Activated effector memory CD4-positive, alpha-beta T cell treated with Interleukin-2 at 50 U/mL for 16 hours (primary cell): ENCODE measurements around the gene ARMS2.

ENCODE experiments used
- DNase-seq: peaks from one replicate; pipeline ENCODE4 v3.0.0-alpha.2; 2020

The ARMS2 gene

DNA sequence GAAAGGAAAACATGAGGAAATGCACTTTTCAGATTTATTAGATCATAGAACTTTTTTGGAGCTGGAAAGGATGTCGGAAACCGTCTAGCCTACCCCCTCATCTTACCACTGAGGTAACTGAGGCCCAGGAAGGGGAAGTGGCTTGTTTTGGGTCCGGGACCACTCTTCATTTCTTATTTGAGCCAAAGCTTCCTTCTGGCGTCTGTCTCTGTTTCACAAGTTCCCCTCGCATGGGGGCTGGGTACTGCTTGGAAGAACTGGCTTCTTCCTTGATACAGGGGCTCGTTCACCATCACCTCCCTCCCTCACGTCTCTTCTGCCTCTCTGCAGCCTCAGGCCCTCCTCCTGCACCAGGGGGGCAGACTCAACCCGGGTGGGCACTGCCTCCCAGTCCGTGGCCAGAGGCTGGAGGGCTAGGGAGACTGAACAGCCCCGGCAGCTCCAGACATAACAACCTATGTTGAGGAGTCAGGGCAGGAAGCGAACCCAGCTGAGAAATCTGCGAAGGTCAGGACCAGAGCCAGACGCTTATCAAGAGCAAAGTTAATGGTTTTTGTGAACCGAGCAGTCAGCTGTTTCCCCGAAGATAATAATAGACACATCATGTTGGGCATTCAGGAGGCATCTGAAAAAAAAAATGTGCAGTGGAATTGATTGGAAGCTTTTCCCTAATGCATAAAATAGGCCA lies 19.8 kb downstream of the ARMS2 start:
- no peak for DNase-seq

DNA sequence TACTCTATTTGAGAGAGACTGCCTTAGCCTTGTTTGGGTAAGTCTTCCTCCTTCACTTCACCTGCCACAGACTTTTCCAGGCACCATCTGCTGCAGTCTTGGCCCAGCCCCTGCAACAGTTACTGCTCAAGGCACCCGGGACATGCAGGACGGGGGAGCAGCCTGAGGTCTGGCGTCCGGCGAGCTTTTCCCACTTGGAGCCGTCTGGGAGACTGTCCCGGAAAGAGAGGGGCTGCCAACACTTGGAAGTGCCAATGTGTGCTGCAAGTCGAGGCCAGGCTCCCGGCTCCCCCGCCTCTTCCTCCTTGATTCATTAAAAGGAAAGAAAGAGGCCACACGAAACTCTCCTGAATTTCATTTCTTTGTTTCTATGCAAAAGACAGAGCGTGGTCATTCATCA lies 20.6 kb downstream of the ARMS2 start:
- no peak for DNase-seq

DNA sequence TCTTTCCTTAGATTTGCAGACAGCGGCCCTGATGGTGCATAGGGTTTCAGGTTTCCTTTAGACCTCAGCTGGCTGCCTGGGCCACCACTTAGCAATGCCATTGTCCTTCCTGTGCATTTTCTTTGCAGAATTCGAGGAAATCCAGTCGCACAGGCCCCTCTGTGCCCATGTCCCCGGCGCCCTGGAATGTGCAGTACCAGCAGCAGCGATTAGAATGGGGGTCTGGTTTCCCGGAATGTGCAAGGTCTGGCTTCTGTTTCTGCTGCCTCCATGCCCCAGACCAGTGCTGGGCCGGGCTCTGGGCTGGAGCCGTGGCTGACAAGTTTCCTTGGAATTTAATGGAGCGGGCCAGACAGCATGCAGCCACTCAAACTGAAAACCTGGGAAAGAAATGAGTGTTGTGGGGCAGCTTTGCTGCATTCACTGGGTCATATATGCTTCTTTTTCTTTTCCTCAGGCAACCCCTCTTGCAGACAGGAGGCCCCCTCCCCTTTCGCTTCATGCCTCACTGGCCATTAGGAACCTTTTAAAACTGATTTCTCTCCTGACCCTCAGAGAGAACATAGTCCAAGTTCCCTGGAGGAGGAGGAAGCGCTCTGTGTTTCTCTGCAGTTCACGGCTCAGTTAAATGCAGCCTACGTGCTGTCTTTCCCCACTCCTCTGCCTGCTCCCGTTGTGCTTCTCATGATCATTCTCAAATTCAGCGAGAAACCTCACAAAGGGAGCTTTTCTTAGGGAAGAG lies 21.3 kb downstream of the ARMS2 start:
- DNase-seq, result no peak

GRCh38 chr10:122476333-122476695 lies 21.9 kb downstream of the ARMS2 start:
- DNase-seq, result no peak

DNA sequence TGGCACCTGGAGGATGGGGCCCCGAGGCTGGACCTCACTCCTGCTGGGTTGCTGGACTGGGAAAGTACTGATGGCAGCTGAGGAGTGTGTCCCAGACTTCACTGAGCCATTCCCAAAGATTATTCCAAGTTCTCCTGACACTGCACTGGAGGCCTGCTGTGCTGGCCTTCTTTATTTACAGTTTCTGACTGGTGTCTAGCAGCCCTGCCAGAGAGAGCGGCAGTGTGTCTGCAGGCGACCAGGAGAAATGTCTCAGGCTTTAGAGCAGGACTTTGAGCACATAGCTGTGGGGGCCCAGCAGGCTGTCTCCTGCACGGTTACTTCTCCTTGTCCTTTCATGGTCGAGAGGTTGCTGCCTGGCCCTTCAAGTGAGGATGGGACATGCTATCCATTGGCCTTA lies 23.0 kb downstream of the ARMS2 start:
- no peak for DNase-seq

DNA sequence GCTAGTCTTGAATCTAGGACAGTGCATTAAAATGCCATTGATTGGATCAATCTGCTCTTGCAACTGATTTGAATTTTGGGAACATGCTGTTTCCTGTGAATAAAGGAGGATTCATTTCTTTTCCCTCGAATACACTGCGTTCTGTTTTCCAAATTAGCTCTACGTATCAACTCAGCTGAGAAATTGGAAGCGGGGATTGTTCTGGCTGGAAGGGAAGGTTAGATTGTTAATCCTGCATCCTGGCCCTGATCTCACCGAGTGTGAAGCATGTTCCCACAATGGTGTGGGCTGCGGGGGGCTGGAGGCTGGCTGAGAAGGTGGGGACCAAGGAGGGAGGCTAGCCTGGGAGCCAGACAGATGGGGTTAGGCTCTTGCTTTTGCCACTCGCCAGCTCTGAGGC lies 24.5 kb downstream of the ARMS2 start:
- DNase-seq, result no peak

- no peak for DNase-seq
Measured at GRCh38 chr10:122480146-122480833, 25.8 kb downstream of the ARMS2 start.

DNA sequence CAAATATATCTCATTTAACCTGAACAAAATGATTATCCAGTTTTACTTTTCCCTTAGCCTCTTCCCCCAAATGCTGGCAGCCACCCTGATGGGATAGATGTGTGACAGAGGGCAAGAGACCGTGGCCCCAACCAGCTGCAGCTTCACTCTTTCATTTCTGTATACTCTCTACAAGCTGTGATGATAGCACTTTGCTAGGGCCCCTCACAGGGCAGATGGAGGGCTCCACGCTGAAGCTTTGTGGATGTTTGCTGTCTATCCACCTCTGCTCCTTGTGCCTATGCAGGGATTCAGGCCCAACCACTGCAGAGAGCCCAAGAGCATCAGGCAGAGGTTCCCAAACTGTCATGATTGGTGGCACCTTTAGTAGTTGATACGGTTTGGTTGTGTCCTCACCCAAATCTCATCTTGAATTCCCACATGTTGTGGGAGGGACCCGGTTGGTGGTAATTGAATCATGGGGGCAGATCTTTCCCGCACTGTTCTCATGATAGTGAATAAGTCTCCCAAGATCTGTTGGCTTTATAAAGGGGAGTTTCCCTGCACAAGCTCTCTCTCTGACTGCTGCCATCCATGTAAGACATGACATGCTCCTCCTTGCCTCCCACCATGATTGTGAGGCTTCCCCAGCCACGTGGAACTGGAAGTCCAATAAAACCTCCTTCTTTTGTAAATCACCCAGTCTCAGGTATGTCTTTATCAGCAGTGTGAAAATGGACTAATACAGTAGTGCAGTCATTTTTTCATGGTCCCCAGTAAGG lies 27.0 kb downstream of the ARMS2 start:
- no peak for DNase-seq

DNA sequence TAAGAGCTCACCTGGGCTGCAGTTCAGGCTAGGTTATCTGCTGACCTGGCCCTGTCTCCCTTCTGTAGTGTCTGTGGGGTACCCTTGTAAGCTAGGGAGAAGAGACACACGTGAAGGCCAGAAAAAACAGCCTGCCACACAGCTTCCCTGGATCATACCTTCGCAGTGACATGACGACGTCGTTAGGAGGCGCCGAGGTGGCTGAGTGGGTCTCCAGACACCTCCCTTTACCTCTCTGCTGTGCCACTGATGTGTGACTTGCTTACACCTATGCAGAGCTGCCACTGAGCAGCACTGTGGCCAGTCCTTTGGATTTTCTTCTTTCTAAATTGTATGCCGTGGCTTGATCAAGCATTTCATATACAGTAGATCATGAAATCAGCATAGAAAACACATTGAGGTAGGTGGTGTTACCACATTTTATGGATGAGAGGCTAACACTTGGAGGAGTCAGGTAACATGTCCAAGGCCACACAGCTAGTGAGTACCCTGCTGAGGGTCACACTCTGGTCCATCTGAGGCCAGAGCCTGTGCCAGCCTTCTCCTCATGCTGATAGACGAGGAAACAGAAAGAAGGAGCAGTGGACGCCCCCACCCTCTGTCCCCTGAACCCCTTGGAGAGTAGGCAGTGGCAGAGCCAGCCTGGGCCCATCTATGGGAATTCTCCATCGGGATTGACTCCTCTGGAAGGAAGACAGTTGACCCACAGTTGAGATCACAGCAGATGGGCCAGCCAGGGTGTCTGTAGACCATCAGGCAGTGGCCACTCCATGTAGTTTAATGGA lies 30.0 kb downstream of the ARMS2 start:
- DNase-seq, result no peak

GRCh38 chr10:122485670-122486069 lies 31.2 kb downstream of the ARMS2 start:
- no peak for DNase-seq

GRCh38 chr10:122486406-122487080 lies 32.1 kb downstream of the ARMS2 start:
- DNase-seq, result no peak

GRCh38 chr10:122487174-122487765 lies 32.8 kb downstream of the ARMS2 start:
- no peak for DNase-seq

DNA sequence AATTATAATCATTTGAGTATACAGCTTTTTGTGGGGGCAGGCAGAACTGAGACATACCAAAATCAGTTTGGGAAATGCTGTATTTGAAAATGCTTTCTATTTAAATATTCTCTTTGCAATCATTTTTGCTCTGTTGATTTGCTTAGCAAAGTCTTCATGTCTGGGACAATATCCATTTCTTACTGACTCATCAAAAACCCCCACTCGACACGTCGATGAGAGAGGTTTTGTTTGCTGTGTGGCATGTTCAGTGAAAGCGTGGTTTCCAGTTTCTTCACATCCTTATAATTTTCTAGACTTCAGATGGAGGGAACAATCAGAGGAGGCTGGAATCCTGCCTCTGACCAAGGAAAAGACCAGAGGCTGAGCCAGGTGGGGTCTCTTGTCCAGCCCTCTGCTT lies 35.8 kb downstream of the ARMS2 start:
- DNase-seq, result no peak

- peak; percentile 33 for DNase-seq
Measured at GRCh38 chr10:122490786-122491680, 36.6 kb downstream of the ARMS2 start.

DNA sequence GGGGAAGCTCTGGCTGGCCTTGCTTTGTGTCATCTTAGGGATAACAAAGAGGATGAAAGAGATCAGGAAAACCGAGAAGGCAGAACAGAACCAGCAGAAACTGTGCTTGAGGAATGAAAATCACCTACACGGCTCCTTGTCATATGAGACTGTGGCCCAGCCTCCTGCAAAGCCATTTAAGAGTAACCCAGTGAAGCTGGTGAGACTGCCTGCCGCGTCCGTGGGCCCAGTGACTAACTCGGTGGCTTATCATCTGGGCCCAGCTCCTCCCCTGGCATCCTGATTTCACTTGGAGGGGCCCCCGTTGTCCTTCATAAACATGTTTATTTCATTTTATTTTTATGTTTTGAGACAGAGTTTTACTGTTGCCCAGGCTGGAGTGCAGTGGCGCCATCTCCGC lies 37.6 kb downstream of the ARMS2 start:
- no peak for DNase-seq

DNA sequence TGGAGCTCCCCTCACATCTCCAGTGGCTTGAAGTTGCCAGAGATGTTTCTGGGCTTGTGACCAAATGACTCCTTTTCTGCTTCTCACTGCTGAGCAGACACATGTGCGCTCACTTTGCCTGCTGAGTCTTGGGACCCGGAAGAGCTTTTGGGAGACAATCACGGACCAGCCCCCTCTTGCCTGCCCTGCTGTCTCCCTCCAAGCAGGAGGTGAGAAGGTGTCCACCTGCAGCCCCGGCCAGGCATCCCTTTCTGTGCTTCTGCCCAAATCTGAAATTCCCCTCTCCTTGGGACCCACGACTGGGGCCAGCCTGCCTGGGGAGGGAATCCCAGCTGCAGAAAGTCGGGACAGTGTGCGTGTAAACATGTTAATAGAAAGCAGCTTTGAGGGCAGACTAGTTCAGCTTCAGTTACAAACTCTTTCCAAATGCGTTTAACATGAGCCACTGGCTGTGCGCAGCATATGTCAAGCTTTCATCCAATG lies 38.6 kb downstream of the ARMS2 start:
- no peak for DNase-seq

DNA sequence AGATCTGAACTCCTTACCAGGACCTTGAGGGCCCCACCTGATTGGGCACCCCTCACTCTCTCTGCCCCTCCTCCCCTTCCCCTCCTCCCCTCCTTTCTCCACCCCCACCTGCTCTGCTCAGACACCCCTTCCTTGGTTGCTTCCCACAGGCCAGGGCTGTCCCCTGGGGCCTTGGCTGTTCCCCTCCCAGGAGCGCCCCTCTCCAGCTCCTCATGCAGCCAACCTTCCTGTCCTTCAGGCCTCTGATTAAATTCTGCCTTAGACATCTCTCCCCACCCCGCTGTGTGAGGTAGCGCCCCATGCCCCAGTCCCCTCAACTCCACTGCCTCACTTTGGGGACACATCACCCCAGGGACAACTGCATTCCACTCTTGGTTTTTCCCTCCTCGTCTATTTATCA lies 39.3 kb downstream of the ARMS2 start:
- no peak for DNase-seq

DNA sequence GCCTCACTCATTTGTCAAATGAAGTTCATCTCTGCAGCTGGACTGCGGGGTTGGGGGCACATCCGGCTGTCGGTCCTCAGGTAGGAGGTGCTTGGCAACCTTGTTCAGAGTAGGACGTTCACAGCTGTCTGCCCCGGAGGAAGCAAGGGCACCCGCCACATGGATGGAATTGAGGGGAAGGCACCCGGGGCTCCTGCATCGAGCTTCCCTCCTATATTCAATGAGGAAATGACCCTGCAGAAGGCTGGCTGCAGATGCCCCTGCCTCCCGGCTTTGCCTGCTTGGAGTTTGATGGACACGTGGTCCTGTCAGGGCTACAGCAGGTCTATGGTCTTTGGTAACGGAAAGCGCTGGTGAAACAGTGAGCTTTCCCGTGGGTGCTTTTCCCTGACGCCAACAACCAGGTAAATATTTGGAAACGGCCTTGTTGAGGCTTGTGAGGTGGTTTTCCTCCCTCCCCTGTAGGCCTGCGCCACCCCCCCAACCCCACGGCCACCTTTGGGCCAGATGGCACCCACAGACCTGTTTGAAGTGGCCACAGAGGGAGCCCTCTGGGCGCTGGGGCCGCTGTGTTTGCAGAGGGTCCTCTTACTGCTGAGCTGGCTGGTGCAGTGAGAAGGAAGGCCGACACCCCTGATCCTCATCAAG lies 39.8 kb downstream of the ARMS2 start:
- DNase-seq, result no peak

DNA sequence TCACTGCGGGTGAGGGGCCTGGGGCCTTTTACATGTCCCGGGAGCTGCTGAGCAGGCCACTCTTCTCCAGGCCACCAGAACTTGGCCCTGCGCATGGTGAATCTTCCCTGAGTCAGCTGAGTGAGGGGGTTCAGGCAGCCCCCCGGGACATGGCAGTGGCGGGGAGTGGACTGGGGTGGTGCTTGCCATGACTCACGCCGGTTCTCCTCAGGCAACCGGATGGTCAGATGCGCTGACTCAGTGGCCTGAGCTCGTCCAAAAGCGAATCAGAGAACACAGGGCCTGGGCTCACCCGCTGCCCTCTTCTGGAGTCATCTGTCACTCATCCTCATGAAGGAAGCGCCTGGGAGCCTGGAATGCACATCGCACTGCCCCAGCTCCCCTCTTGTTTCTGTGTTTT lies 40.4 kb downstream of the ARMS2 start:
- DNase-seq, result no peak
